CD14-positive monocyte (primary cell): ENCODE results near the gene TFG. TPM values are rescaled to one million over a fixed set of nuclear protein-coding genes. Genes with fewer than 3 reads are reported as not detected.

Experiments
- DNase-seq, 3 donors: peaks; one replicate each; pipeline ENCODE4 v3.0.0-alpha.2; 2011 to 2022
- H2AFZ ChIP-seq: 2 replicates; pipeline ENCODE4 v1.6.0; 2012; ENCODE audit warnings: mild to moderate bottlenecking, low read depth, low read length, inconsistent platforms; ENCODE audit not compliant: insufficient read depth, poor library complexity, severe bottlenecking
- H3K27ac ChIP-seq, 2 donors: 1 replicate in 1 of 2; 2 replicates in 1 of 2; pipeline ENCODE4 v1.5.1; 2012 to 2013; ENCODE audit warnings: low read length in 2 of 2, control low read depth in 1 of 2, inconsistent platforms in 1 of 2, low read depth in 1 of 2, mild to moderate bottlenecking in 1 of 2
- H3K27me3 ChIP-seq, 2 donors: one replicate each; pipeline versions ENCODE4 v1.6.0 to v1.6.1; 2011 to 2013; ENCODE audit warnings: low read length in 2 of 2; ENCODE audit not compliant: control insufficient read depth in 2 of 2, insufficient read depth in 2 of 2
- H3K36me3 ChIP-seq, 2 donors: replicated peaks in 1 of 2; 1 replicate in 1 of 2; 2 replicates in 1 of 2; pipeline versions ENCODE4 v1.5.1 to v1.6.1; 2012 to 2013; ENCODE audit warnings: low read length in 2 of 2, control low read depth in 1 of 2, inconsistent platforms in 1 of 2, mild to moderate bottlenecking in 1 of 2; ENCODE audit not compliant: insufficient read depth in 2 of 2, control insufficient read depth in 1 of 2
- H3K4me1 ChIP-seq, 2 donors: 1 replicate in 1 of 2; 2 replicates in 1 of 2; pipeline versions ENCODE4 v1.5.1 to v1.6.1; 2012 to 2013; ENCODE audit warnings: low read length in 2 of 2, control low read depth in 1 of 2, inconsistent platforms in 1 of 2, mild to moderate bottlenecking in 1 of 2, moderate library complexity in 1 of 2; ENCODE audit not compliant: insufficient read depth in 2 of 2, control insufficient read depth in 1 of 2
- H3K4me2 ChIP-seq: replicated peaks from 2 replicates; pipeline ENCODE3; 2012; ENCODE audit warnings: low read length, moderate library complexity, mild to moderate bottlenecking; ENCODE audit not compliant: poor library complexity, severe bottlenecking; ENCODE audit errors: extremely low read depth
- H3K4me3 ChIP-seq, 3 experiments: fragments of 200-600 bp in 1 of 3; sonication (generic) in 1 of 3; replicated peaks in 1 of 3; 1 replicate in 2 of 3; 2 replicates in 1 of 3; pipeline ENCODE4 v1.5.1; 2011 to 2013; ENCODE audit warnings: low read length in 3 of 3, mild to moderate bottlenecking in 3 of 3, control low read depth in 2 of 3, low read depth in 2 of 3, inconsistent platforms in 1 of 3, moderate library complexity in 1 of 3
- H3K79me2 ChIP-seq: 2 replicates; pipeline ENCODE4 v1.6.0; 2012; ENCODE audit warnings: mild to moderate bottlenecking, control low read depth, inconsistent platforms, low read length, moderate library complexity; ENCODE audit not compliant: insufficient read depth
- H3K9ac ChIP-seq: 2 replicates; pipeline ENCODE4 v1.6.0; 2017; ENCODE audit warnings: low read length, mild to moderate bottlenecking; ENCODE audit not compliant: insufficient read depth, poor library complexity, severe bottlenecking
- H3K9me3 ChIP-seq, 2 donors: replicated peaks in 1 of 2; 1 replicate in 1 of 2; 2 replicates in 1 of 2; pipeline versions ENCODE4 v1.5.1 to v1.6.1; 2012 to 2013; ENCODE audit warnings: low read length in 2 of 2, control low read depth in 1 of 2; ENCODE audit not compliant: control insufficient read depth in 1 of 2, insufficient read depth in 1 of 2
- H4K20me1 ChIP-seq: 2 replicates; pipeline ENCODE4 v1.6.0; 2012; ENCODE audit warnings: mild to moderate bottlenecking, low read length, control low read depth, moderate library complexity; ENCODE audit not compliant: insufficient read depth
- H3K27ac Mint-ChIP-seq, 7 donors: one replicate each; pipeline ENCODE4 v1.8.0; 2020; ENCODE audit warnings: mild to moderate bottlenecking in 7 of 7, mixed read lengths in 7 of 7, moderate library complexity in 6 of 7, inconsistent platforms in 2 of 7
- H3K27me3 Mint-ChIP-seq, 3 donors: one replicate each; pipeline ENCODE4 v1.8.0; 2021 to 2022; ENCODE audit warnings: low read depth in 3 of 3, mild to moderate bottlenecking in 3 of 3, mixed read lengths in 3 of 3, moderate library complexity in 3 of 3, inconsistent platforms in 1 of 3
- H3K36me3 Mint-ChIP-seq, 2 donors: one replicate each; pipeline ENCODE4 v1.8.0; 2020; ENCODE audit warnings: mixed read lengths in 2 of 2, inconsistent platforms in 1 of 2, mild to moderate bottlenecking in 1 of 2
- H3K4me1 Mint-ChIP-seq: one replicate; pipeline ENCODE4 v1.8.0; 2020; ENCODE audit warnings: mild to moderate bottlenecking, mixed read lengths
- H3K4me3 Mint-ChIP-seq, 2 donors: one replicate each; pipeline ENCODE4 v1.8.0; 2020; ENCODE audit warnings: mild to moderate bottlenecking in 2 of 2, mixed read lengths in 2 of 2, moderate library complexity in 1 of 2
- H3K9me3 Mint-ChIP-seq, 7 donors: one replicate each; pipeline ENCODE4 v1.8.0; 2020 to 2022; ENCODE audit warnings: mixed read lengths in 7 of 7, mild to moderate bottlenecking in 6 of 7, moderate library complexity in 6 of 7, inconsistent platforms in 2 of 7
- CTCF ChIP-seq: fragments of 200-600 bp; IDR thresholded peaks from one replicate; pipeline ENCODE4 v1.8.0; 2022; ENCODE audit warnings: antibody characterized with exemption, mild to moderate bottlenecking
- WGBS: methylation state at CpG from one replicate; pipeline ENCODE4 v1.1.5; 2013; ENCODE audit warnings: missing lambda C conversion rate; ENCODE audit not compliant: insufficient coverage; 5-methylcytosine and 5-hydroxymethylcytosine counted together
- intact Hi-C, 2 donors: fragments of 100-400 bp; cut with micrococcal nuclease; formaldehyde crosslinking; loops; one replicate each; pipeline versions ENCODE4 v1.15.0 to v1.15.1; 2023
- polyA plus RNA-seq, 3 donors: library from polyadenylated mRNA; depleted of rRNA in 1 of 3; unstranded in 2 of 3; stranded (reverse) in 1 of 3; fragments of 300-500 nt in 2 of 3; fragments of >200 nt in 1 of 3; fragmentation: Illumina TruSeq in 2 of 3; gene quantifications; 1 replicate in 2 of 3; 2 replicates in 1 of 3; pipeline ENCODE4 v1.2.3, GENCODE V29; 2012 to 2021

TFG gene
- polyA plus RNA-seq, 3 donors: 37.9 to 51.2 (median 44.8) TPM

GRCh38 chr3:100693225-100693624 lies 16.1 kb upstream of the TFG start:
- Mint-ChIP-seq H3K36me3 (no peaks in the 10 kb centered on the region), H3K9me3 (peaks cover 0 to 14% (median 7%) of the 10 kb centered on the region in 7 donors), H3K27ac (no peak overlapping the region), H3K4me3 (no peak overlapping the region), H3K27me3 (peaks cover 0 to 4% (median 4%) of the 10 kb centered on the region in 3 donors), H3K4me1 (no peaks in the 10 kb centered on the region)
- no peaks in the 10 kb centered on the region for H3K4me1 ChIP-seq
- no peak overlapping the region for H2AFZ ChIP-seq
- no peak overlapping the region for H3K4me2 ChIP-seq
- DNase-seq: no peak
- no peaks in the 10 kb centered on the region for H3K36me3 ChIP-seq
- H3K9ac ChIP-seq: no peak overlapping the region
- no peaks in the 10 kb centered on the region for H3K79me2 ChIP-seq
- intact Hi-C loops: no loop called here
- TF ChIP-seq CTCF: no peak
- no peak overlapping the region for H3K4me3 ChIP-seq
- peaks cover 0 to 6% of the 10 kb centered on the region in 2 donors for H3K9me3 ChIP-seq
- no peaks in the 10 kb centered on the region for H3K27me3 ChIP-seq
- no peak overlapping the region for H3K27ac ChIP-seq
- H4K20me1 ChIP-seq: no peaks in the 10 kb centered on the region

- Mint-ChIP-seq H3K4me3 (no peak overlapping the region), H3K4me1 (no peaks in the 10 kb centered on the region), H3K27me3 (peaks cover 0 to 7% (median 3%) of the 10 kb centered on the region in 3 donors), H3K27ac (no peak overlapping the region), H3K9me3 (peaks cover 0 to 7% (median 0%) of the 10 kb centered on the region in 7 donors), H3K36me3 (no peaks in the 10 kb centered on the region)
- peaks cover 0 to 6% of the 10 kb centered on the region in 2 donors for H3K9me3 ChIP-seq
- no peak overlapping the region for H2AFZ ChIP-seq
- no peaks in the 10 kb centered on the region for H3K27me3 ChIP-seq
- no peaks in the 10 kb centered on the region for H3K79me2 ChIP-seq
- H3K4me3 ChIP-seq: no peak overlapping the region
- no peak overlapping the region for H3K4me2 ChIP-seq
- H3K4me1 ChIP-seq: no peaks in the 10 kb centered on the region
- intact Hi-C loops: loop anchor here in 1 of 2 donors (2.0 kb wide), 1 partner anchor 29 kb away; no protein-coding TSS in a partner anchor
- DNase-seq: no peak
- no peaks in the 10 kb centered on the region for H4K20me1 ChIP-seq
- no peak for TF ChIP-seq CTCF
- H3K9ac ChIP-seq: no peak overlapping the region
- no peaks in the 10 kb centered on the region for H3K36me3 ChIP-seq
- H3K27ac ChIP-seq: no peak overlapping the region
- 100% methylated on average over 2 of the region's 2 CpGs for WGBS
Measured at GRCh38 chr3:100695696-100696095, 13.6 kb upstream of the TFG start.
